SU-DHL-6 (cell line): ENCODE data around the gene KLRC4.

Source experiments
- EZH2phosphoT487 ChIP-seq: fragments of 200-600 bp; sonication (generic), shearing (Covaris generic); conservative IDR thresholded peaks from 2 replicates; pipeline ENCODE4 v1.6.1; 2018; ENCODE audit warnings: mild to moderate bottlenecking, antibody characterized with exemption, low read length, moderate library complexity, mixed read lengths
- TF ChIP-seq, protein P1 (sequence below): fragments of 200-600 bp; sonication (generic); IDR thresholded peaks from one replicate; pipeline ENCODE4 v1.5.1; 2017; ENCODE audit warnings: antibody characterized with exemption, mild to moderate bottlenecking, low read length, moderate library complexity; ENCODE audit not compliant: insufficient read depth, poor library complexity, severe bottlenecking

DNA sequence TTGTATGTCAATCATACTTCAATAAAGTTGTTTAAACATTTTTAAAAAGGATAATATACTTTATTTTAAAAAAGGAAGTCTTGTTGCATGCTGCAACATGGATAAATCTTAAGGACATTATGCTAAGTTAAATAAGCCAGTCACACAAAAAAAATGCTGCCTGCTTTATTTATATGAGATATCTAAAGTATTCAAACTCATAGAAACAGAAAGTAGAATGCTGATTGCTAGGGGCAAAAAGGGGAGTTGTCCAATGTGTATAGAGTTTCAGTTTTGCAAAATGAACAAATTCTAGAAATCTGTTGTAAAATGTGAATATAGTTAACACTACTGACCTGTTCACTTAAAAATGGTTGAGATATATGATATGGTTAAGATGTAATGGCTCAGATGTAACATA is 8.7 kb downstream of the KLRC4 start:
- TF ChIP-seq, protein P1, sequence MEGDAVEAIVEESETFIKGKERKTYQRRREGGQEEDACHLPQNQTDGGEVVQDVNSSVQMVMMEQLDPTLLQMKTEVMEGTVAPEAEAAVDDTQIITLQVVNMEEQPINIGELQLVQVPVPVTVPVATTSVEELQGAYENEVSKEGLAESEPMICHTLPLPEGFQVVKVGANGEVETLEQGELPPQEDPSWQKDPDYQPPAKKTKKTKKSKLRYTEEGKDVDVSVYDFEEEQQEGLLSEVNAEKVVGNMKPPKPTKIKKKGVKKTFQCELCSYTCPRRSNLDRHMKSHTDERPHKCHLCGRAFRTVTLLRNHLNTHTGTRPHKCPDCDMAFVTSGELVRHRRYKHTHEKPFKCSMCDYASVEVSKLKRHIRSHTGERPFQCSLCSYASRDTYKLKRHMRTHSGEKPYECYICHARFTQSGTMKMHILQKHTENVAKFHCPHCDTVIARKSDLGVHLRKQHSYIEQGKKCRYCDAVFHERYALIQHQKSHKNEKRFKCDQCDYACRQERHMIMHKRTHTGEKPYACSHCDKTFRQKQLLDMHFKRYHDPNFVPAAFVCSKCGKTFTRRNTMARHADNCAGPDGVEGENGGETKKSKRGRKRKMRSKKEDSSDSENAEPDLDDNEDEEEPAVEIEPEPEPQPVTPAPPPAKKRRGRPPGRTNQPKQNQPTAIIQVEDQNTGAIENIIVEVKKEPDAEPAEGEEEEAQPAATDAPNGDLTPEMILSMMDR: no peak
- TF ChIP-seq EZH2phosphoT487: no peak
